ENCODE results near the gene UBE2L6.

UBE2L6 gene

GRCh38 chr11:57527056-57527631, 40.3 kb downstream of the UBE2L6 start:
- DNase-seq: peak; percentile 75 to 84 (median 82)

GRCh38 chr11:57523419-57523818, 44.1 kb downstream of the UBE2L6 start:
- DNase-seq: no peak

- DNase-seq: no peak
Measured at GRCh38 chr11:57521116-57521515, 46.4 kb downstream of the UBE2L6 start.

GRCh38 chr11:57516061-57516443, 51.4 kb downstream of the UBE2L6 start:
- no peak for DNase-seq

- DNase-seq: peak in 2 of 3 donors; percentile 34 to 55
Measured at GRCh38 chr11:57515332-57516060, 52.0 kb downstream of the UBE2L6 start, which contains the start of gene SLC43A1. Gene SLC43A1 (minus strand): TSS chr11:57515702. CDS start chr11:57514111, 1,591 bp downstream.

- DNase-seq: peak; percentile 46 to 72 (median 53)
Measured at GRCh38 chr11:57514538-57515331, 52.7 kb downstream of the UBE2L6 start.

- peak in 2 of 3 donors; percentile 25 to 48 for DNase-seq
Measured at GRCh38 chr11:57513911-57514537, 53.4 kb downstream of the UBE2L6 start.

GRCh38 chr11:57513452-57513795, 54.0 kb downstream of the UBE2L6 start:
- no peak for DNase-seq

GRCh38 chr11:57512646-57513451, 54.6 kb downstream of the UBE2L6 start:
- no peak for DNase-seq

- no peak for DNase-seq
Measured at GRCh38 chr11:57511741-57512430, 55.6 kb downstream of the UBE2L6 start.

- DNase-seq: no peak
Measured at GRCh38 chr11:57508341-57509170, 58.9 kb downstream of the UBE2L6 start.

- no peak for DNase-seq
Measured at GRCh38 chr11:57506522-57506921, 61.0 kb downstream of the UBE2L6 start.

- DNase-seq: no peak
Measured at GRCh38 chr11:57504511-57504910, 63.0 kb downstream of the UBE2L6 start.

- no peak for DNase-seq
Measured at GRCh38 chr11:57502870-57503269, 64.6 kb downstream of the UBE2L6 start.

GRCh38 chr11:57502376-57502775, 65.1 kb downstream of the UBE2L6 start:
- no peak for DNase-seq

- DNase-seq: no peak
Measured at GRCh38 chr11:57501953-57502352, 65.5 kb downstream of the UBE2L6 start.

Measured in suppressor macrophage treated with lipopolysaccharide for 1 hour (primary cell).